ENCODE data around the gene FAM222B.

The FAM222B gene

DNA sequence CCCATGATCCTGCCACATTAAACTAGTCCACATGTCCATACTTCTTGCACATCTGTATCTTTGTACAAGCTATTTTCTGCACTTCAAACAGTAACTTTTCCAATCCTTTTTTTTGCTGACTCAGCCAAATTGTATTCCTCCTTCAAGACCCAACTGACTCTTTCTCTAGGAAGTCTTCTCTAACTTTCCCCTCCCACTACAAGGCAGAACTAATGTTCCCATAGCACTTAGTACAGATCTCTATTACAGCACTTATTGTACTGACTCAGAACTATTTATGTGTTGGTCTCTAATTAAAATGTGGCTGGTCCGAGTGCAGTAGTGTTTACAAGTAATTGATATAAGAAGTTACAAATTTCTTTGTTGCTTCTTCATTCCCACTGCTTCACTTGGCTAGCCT is 8.2 kb downstream of the FAM222B start:
- no peak for DNase-seq
- H3K4me3 ChIP-seq (ENCODE audit: low read depth, low read length): no peak overlapping the region

GRCh38 chr17:28828294-28829040 is 14.1 kb downstream of the FAM222B start:
- Histone ChIP-seq H3K27me3 (no peaks in the 10 kb centered on the region), H3K9me3 (no peaks in the 10 kb centered on the region), H3K4me3 (ENCODE audit: low read depth, low read length) (no peak overlapping the region), H3K4me1 (no peaks in the 10 kb centered on the region), H3K36me3 (no peaks in the 10 kb centered on the region)
- DNase-seq: no peak
- no peak for TF ChIP-seq CTCF (IDR thresholded peaks at IDR 0.05; ENCODE audit: low read depth, low read length)

More for the DNA sequence above, 8.2 kb downstream of the FAM222B start:
- H3K9me3 ChIP-seq: no peaks in the 10 kb centered on the region
- no peak for TF ChIP-seq CTCF (IDR thresholded peaks at IDR 0.05; ENCODE audit: low read depth, low read length)
- no peaks in the 10 kb centered on the region for H3K36me3 ChIP-seq
- no peaks in the 10 kb centered on the region for H3K27me3 ChIP-seq
- H3K4me1 ChIP-seq: no peaks in the 10 kb centered on the region

DNA sequence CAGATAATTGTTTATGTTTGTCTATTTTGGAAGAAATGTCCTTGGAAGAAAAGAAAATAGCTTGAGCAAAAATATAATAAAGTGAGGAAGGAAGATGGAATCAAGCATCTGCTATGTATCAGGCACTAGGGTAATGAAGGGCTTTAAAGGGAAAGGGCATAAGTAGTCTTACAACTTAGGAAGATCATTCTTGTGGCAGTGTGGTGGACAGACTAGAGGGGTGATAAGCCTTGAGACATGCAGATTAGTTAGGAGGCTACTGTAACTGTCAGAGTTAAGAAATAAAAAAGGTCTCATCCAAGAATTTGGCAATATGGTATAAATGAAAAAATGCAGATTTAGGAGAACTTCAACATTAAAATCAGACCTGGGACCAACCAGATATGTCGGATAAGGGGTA is 14.9 kb downstream of the FAM222B start:
- no peaks in the 10 kb centered on the region for H3K9me3 ChIP-seq

DNA sequence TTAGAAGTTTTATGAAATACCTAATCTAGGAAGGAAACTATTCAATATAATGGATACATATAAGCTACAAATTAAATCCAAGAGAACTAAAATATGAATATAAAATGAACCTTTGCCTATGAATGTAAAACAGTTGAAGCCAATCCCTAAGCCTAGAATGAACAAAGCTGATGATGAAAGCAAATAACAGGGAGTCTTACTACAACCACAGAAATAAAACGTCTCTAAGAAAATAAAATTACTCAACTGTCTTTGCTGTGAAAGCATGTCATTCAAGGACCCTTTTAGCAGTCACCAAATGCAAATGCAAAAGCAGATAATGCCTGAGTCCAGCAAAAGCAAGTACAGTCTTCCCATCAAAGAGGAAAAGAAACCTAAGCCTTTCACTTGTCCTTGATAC is 23.0 kb downstream of the FAM222B start:
- Histone ChIP-seq H3K9me3 (no peaks in the 10 kb centered on the region), H3K36me3 (no peaks in the 10 kb centered on the region), H3K4me1 (no peaks in the 10 kb centered on the region), H3K27me3 (no peaks in the 10 kb centered on the region), H3K4me3 (ENCODE audit: low read depth, low read length) (no peak overlapping the region)
- no peak for TF ChIP-seq CTCF (IDR thresholded peaks at IDR 0.05; ENCODE audit: low read depth, low read length)
- DNase-seq: no peak

More for the DNA sequence above, 14.9 kb downstream of the FAM222B start:
- H3K36me3 ChIP-seq: no peaks in the 10 kb centered on the region
- no peak overlapping the region for H3K4me3 ChIP-seq (ENCODE audit: low read depth, low read length)
- H3K27me3 ChIP-seq: no peaks in the 10 kb centered on the region
- H3K4me1 ChIP-seq: no peaks in the 10 kb centered on the region
- no peak for DNase-seq
- no peak for TF ChIP-seq CTCF (IDR thresholded peaks at IDR 0.05; ENCODE audit: low read depth, low read length)

GRCh38 chr17:28818819-28819221 is 23.8 kb downstream of the FAM222B start:
- Histone ChIP-seq H3K9me3 (no peaks in the 10 kb centered on the region), H3K27me3 (no peaks in the 10 kb centered on the region), H3K36me3 (no peaks in the 10 kb centered on the region), H3K4me1 (no peaks in the 10 kb centered on the region), H3K4me3 (ENCODE audit: low read depth, low read length) (no peak overlapping the region)
- TF ChIP-seq CTCF (IDR thresholded peaks at IDR 0.05; ENCODE audit: low read depth, low read length): no peak
- DNase-seq: no peak

- H3K4me1 ChIP-seq: no peaks in the 10 kb centered on the region
- H3K9me3 ChIP-seq: no peaks in the 10 kb centered on the region
- no peak overlapping the region for H3K4me3 ChIP-seq (ENCODE audit: low read depth, low read length)
- TF ChIP-seq CTCF (IDR thresholded peaks at IDR 0.05; ENCODE audit: low read depth, low read length): no peak
- DNase-seq: no peak
- H3K36me3 ChIP-seq: no peaks in the 10 kb centered on the region
- H3K27me3 ChIP-seq: no peaks in the 10 kb centered on the region
These were observed 26.1 kb downstream of the FAM222B start for GRCh38 chr17:28816540-28816939.

Measured in BE2C (cell line).